Vagina (tissue), 2 donors: ENCODE results near the gene NPHS2. TPM values are rescaled to one million over a fixed set of nuclear protein-coding genes. Genes with fewer than 3 reads are reported as not detected.
"Not testable (repeated sequence)": the region's sequence is repeated elsewhere in the genome, so short reads cannot be mapped to it uniquely, and the experiment has no call there.

Experiments
- DNase-seq, 2 donors: peaks; one replicate each; pipeline ENCODE4 v3.0.0-alpha.2; 2017; ENCODE audit errors: extremely low spot score in 2 of 2
- H3K27ac ChIP-seq: fragments of 200-600 bp; sonication (generic); one replicate; pipeline ENCODE4 v1.5.1; 2019
- H3K27me3 ChIP-seq: fragments of 200-600 bp; sonication (generic); one replicate; pipeline ENCODE4 v1.5.1; 2019
- H3K36me3 ChIP-seq, 2 donors: fragments of 200-600 bp; sonication (generic); one replicate each; pipeline ENCODE4 v1.5.1; 2017 to 2019
- H3K4me1 ChIP-seq: fragments of 200-600 bp; sonication (generic); one replicate; pipeline ENCODE4 v1.5.1; 2019
- H3K4me3 ChIP-seq, 2 donors: fragments of 200-600 bp; sonication (generic); 1 replicate in 1 of 2; 2 replicates in 1 of 2; pipeline ENCODE4 v1.5.1; 2016 to 2019
- H3K9me3 ChIP-seq: fragments of 200-600 bp; sonication (generic); one replicate; pipeline ENCODE4 v1.5.1; 2019
- CTCF ChIP-seq, 3 experiments: fragments of 450-650 bp in 2 of 3; fragments of 200-600 bp in 1 of 3; sonication (generic) in 1 of 3; IDR thresholded peaks; one replicate each; pipeline ENCODE4 v1.5.1; 2017 to 2019; ENCODE audit warnings: antibody characterized with exemption in 3 of 3, mild to moderate bottlenecking in 2 of 3, moderate library complexity in 2 of 3
- POLR2A ChIP-seq, 2 donors: fragments of 450-650 bp; IDR thresholded peaks; one replicate each; pipeline ENCODE4 v1.6.1; 2017; ENCODE audit warnings: antibody characterized with exemption in 2 of 2, mild to moderate bottlenecking in 2 of 2, moderate library complexity in 2 of 2
- POLR2AphosphoS5 ChIP-seq, 2 donors: sonication (generic); formaldehyde crosslinking; IDR thresholded peaks; one replicate each; pipeline ENCODE4 v1.9.0; 2017; ENCODE audit warnings: antibody characterized with exemption in 2 of 2, mild to moderate bottlenecking in 2 of 2, low read depth in 1 of 2; ENCODE audit not compliant: insufficient read depth in 1 of 2
- intact Hi-C: fragments of 100-400 bp; cut with DNase I; formaldehyde crosslinking; loops from one replicate; pipeline ENCODE4 v1.15.1; 2023
- total RNA-seq: library from RNA; depleted of rRNA; stranded (reverse); fragments of >200 nt; gene quantifications from one replicate; pipeline ENCODE4 v1.2.3, GENCODE V29; 2016

The NPHS2 gene
- total RNA-seq, 1 donor from 2014 or later, result not detected

GRCh38 chr1:179547021-179547535, 28.7 kb downstream of the NPHS2 start:
- Histone ChIP-seq H3K36me3 (no peaks in the 10 kb centered on the region), H3K9me3 (no peaks in the 10 kb centered on the region), H3K27ac (no peak overlapping the region), H3K4me1 (no peaks in the 10 kb centered on the region), H3K27me3 (no peaks in the 10 kb centered on the region), H3K4me3 (no peak overlapping the region)
- no peak for DNase-seq
- intact Hi-C loops, result no loop called here
- no peak for TF ChIP-seq POLR2AphosphoS5 (IDR thresholded peaks at IDR 0.05; ENCODE audit: insufficient read depth in 1 of 2, low read depth in 1 of 2)
- no peak for TF ChIP-seq POLR2A (IDR thresholded peaks at IDR 0.05)

- Histone ChIP-seq H3K27me3 (no peaks in the 10 kb centered on the region), H3K27ac (no peak overlapping the region), H3K9me3 (no peaks in the 10 kb centered on the region), H3K4me3 (no peak overlapping the region), H3K4me1 (no peaks in the 10 kb centered on the region), H3K36me3 (no peaks in the 10 kb centered on the region)
- no peak for DNase-seq
- intact Hi-C loops, result loop anchor here (1.0 kb wide), 1 partner anchor 48 kb away; no protein-coding TSS in a partner anchor
- TF ChIP-seq POLR2AphosphoS5 (IDR thresholded peaks at IDR 0.05; ENCODE audit: insufficient read depth in 1 of 2, low read depth in 1 of 2), result no peak
- no peak for TF ChIP-seq CTCF (IDR thresholded peaks at IDR 0.05)
- TF ChIP-seq POLR2A (IDR thresholded peaks at IDR 0.05), result no peak
Measured at GRCh38 chr1:179545321-179545720, 30.4 kb downstream of the NPHS2 start.

GRCh38 chr1:179541774-179542173, 34.0 kb downstream of the NPHS2 start:
- Histone ChIP-seq H3K27me3 (no peaks in the 10 kb centered on the region), H3K4me3 (no peak overlapping the region), H3K36me3 (no peaks in the 10 kb centered on the region), H3K9me3 (no peaks in the 10 kb centered on the region), H3K27ac (no peak overlapping the region), H3K4me1 (no peaks in the 10 kb centered on the region)
- TF ChIP-seq POLR2AphosphoS5 (IDR thresholded peaks at IDR 0.05; ENCODE audit: insufficient read depth in 1 of 2, low read depth in 1 of 2), result no peak
- no peak for TF ChIP-seq CTCF (IDR thresholded peaks at IDR 0.05)
- no peak for TF ChIP-seq POLR2A (IDR thresholded peaks at IDR 0.05)
- intact Hi-C loops, result no loop called here
- no peak for DNase-seq

GRCh38 chr1:179530352-179530751, 45.4 kb downstream of the NPHS2 start:
- Histone ChIP-seq H3K4me3 (no peak overlapping the region), H3K4me1 (no peaks in the 10 kb centered on the region), H3K27ac (no peak overlapping the region), H3K27me3 (no peaks in the 10 kb centered on the region), H3K9me3 (no peaks in the 10 kb centered on the region), H3K36me3 (no peaks in the 10 kb centered on the region)
- intact Hi-C loops, result no loop called here
- no peak for TF ChIP-seq POLR2AphosphoS5 (IDR thresholded peaks at IDR 0.05; ENCODE audit: insufficient read depth in 1 of 2, low read depth in 1 of 2)
- DNase-seq, result no peak

GRCh38 chr1:179529482-179530195, 46.1 kb downstream of the NPHS2 start:
- Histone ChIP-seq H3K27me3 (no peaks in the 10 kb centered on the region), H3K36me3 (no peaks in the 10 kb centered on the region), H3K4me3 (no peak overlapping the region), H3K9me3 (no peaks in the 10 kb centered on the region), H3K27ac (no peak overlapping the region), H3K4me1 (no peaks in the 10 kb centered on the region)
- TF ChIP-seq CTCF (IDR thresholded peaks at IDR 0.05), result no peak
- no peak for TF ChIP-seq POLR2A (IDR thresholded peaks at IDR 0.05)
- TF ChIP-seq POLR2AphosphoS5 (IDR thresholded peaks at IDR 0.05; ENCODE audit: insufficient read depth in 1 of 2, low read depth in 1 of 2), result no peak
- intact Hi-C loops, result no loop called here
- no peak for DNase-seq

GRCh38 chr1:179518544-179518943, 57.2 kb downstream of the NPHS2 start:
- intact Hi-C loops, H3K4me1 ChIP-seq, H3K36me3 ChIP-seq, H3K9me3 ChIP-seq, H3K27me3 ChIP-seq, H3K4me3 ChIP-seq, H3K27ac ChIP-seq, DNase-seq: not testable (repeated sequence)
